Measurements from ENCODE around the gene REG1A.

The REG1A gene

GRCh38 chr2:79120194-79120713 lies at the start of gene REG1A:
REG1A (plus strand) TSS chr2:79120488; CDS start chr2:79120862, 374 bp downstream.
- no peak for DNase-seq

- no peak for DNase-seq
Measured at GRCh38 chr2:79071078-79071477, 49.2 kb upstream of the REG1A start.

DNA sequence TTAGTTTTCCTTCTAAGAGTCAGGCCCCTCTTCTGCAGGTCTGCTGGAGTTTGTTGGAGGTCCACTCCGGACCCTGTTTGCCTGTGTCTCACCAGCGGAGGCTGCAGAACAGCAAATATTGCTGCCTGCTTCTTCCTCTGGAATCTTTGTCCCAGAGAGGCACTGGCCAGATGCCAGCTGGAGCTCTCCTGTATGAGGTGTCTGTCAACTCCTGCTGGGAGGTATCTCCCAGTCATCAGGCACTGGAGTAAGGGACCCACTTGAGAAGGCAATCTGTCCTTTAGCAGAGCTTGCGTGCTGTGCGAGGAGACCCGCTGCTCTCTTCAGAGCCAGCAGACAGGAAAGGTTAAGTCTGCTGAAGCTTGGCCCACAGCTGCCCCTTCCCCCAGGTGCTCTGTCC lies 37.3 kb upstream of the REG1A start:
- no peak for DNase-seq

DNA sequence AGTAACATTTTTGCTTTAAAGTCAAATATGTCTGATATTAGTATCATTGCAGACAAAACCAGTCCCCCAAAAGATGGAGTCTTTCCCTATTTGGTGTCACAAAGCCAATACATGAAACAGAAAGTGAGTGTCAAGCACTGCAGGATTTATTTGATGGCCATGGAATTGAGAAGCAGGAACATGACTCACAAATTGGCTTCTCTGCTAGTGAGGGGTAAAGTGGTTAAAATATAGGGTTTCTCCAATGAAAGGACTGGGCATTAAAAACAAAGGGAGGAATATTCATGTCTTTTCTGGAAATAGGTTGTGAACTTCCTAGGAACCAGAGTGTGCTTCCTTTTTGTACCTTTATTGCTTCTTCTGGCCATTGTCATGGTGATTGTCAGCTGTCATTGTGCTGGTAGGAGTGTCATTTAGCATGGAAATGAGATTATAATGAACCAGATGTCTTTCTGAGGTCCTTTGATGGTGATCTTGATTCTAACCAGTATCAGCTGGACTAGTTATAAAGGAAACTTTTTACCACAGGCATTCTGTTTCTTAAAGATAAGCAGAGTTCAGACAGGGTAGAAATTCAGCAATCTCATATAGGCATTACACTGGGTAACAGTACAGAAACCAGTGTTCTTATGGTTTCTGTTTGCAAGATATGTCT lies 36.6 kb upstream of the REG1A start:
- no peak for DNase-seq

- DNase-seq = no peak
Measured at GRCh38 chr2:79084495-79085135, 35.7 kb upstream of the REG1A start.

GRCh38 chr2:79085382-79085781 lies 34.9 kb upstream of the REG1A start:
- no peak for DNase-seq

GRCh38 chr2:79086255-79086654 lies 34.0 kb upstream of the REG1A start:
- DNase-seq = no peak

DNA sequence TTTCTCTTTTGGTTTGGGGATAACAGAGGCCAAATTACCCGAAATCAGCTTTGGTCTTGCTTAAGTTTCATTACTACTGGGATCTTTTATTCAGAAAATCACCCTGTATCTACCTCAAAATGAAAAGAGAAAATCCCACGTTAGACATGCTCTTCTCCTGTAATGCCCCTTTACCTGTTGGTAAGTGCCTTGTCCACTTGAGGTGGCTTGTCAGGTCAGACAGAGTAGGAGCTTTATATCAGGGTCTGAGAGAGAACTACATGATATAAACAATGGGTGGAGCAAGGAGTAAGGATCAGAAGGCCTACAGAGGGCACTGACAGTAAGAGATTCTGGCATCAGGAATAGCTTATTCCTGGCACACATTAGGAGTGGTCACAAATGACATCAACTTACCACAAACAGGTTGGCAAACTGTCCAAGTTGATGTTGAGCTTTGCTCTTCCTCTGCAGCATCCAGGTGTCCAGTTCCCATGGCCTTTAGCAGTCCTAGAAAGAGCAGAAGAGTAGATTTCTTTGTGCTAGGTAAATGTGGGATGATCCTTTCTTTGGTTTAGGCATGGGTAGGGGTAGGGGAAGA lies 32.4 kb upstream of the REG1A start, which contains the start of gene REG1B:
Gene REG1B, minus strand, starts transcription at position 209 of the 580 bp plus-strand sequence. CDS start 381 bp downstream, outside the sequence.
- DNase-seq = no peak

DNA sequence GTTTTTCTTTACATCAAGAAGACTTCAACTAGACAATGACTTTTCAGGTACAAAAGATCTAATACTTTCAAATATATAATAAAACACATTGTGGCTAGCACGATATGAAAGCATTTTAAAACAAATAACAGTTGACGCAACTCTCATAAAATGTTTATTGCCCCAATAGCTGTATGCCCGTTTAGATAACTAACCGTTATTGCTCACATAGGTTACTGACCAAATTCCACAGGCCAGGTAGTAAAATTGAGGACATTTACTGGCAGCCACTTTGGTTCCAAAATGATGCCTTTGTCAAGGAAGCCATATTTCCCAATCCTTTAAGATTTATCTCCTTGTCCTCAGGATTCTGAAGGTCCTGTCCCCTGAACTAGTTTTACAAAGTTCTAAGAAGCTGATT lies 29.6 kb upstream of the REG1A start:
- no peak for DNase-seq

- DNase-seq = no peak
Measured at GRCh38 chr2:79097843-79098242, 22.4 kb upstream of the REG1A start.

- no peak for DNase-seq
Measured at GRCh38 chr2:79099140-79099686, 21.1 kb upstream of the REG1A start.

DNA sequence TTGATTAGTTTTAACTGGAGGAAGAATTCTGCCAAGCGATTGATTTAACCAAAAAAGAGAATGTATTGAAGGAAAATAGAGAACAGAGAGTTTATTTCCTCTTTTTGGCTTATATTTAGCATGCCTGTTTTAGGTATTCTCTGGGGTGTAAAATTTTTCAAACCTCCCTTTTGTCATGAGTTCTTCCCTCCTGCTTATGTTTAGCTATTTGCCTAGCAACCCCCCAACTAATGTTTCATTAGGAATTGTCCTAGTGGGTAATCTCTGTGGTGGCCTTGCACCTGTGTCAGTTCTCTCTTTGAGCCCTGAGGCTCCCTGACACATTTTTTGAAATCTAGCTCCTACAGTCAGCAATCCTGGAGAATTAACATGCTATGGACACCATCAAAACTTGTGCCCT lies 20.0 kb upstream of the REG1A start:
- no peak for DNase-seq

DNA sequence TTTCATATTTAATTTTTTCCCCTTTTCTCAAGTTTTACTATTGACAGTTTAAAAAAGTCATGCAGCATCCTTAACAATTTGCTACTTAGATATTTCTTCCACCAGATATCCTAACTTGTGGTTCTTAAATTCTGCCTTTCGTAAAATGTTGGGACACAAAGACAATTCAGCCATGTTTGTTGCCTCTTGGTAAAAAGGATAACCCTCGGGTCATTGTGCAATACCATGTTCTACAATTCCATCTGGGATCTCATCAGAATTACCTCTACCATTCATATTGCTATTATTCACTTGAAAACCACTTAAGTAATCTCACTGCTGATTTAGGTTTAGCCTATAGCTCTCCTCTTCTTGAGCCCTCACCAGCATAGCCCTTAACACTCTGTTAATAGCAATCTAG lies 19.3 kb upstream of the REG1A start:
- no peak for DNase-seq

GRCh38 chr2:79103214-79103613 lies 17.1 kb upstream of the REG1A start:
- DNase-seq = no peak

DNA sequence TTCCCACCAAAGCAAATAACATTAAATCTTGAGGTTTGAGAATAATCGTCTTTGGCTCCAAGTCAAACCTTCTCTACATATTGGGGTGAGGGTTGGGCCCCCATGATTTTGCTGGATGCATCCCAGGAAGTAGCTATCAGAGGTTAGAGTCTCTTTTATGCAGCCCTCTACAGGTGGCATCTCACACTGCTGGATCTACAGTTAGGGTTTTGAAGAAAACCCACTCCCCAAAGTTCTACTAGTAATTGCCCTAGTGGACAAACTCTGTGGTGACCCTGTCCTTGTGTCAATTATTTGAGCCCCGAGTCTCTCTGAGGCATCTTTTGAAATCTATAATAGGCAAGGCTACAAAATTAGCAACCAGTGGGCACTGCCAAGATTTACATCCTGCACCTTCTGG lies 15.0 kb upstream of the REG1A start:
- DNase-seq = no peak

GRCh38 chr2:79112269-79112668 lies 8.0 kb upstream of the REG1A start:
- no peak for DNase-seq

GRCh38 chr2:79114797-79115494 lies 5.3 kb upstream of the REG1A start:
- no peak for DNase-seq

DNA sequence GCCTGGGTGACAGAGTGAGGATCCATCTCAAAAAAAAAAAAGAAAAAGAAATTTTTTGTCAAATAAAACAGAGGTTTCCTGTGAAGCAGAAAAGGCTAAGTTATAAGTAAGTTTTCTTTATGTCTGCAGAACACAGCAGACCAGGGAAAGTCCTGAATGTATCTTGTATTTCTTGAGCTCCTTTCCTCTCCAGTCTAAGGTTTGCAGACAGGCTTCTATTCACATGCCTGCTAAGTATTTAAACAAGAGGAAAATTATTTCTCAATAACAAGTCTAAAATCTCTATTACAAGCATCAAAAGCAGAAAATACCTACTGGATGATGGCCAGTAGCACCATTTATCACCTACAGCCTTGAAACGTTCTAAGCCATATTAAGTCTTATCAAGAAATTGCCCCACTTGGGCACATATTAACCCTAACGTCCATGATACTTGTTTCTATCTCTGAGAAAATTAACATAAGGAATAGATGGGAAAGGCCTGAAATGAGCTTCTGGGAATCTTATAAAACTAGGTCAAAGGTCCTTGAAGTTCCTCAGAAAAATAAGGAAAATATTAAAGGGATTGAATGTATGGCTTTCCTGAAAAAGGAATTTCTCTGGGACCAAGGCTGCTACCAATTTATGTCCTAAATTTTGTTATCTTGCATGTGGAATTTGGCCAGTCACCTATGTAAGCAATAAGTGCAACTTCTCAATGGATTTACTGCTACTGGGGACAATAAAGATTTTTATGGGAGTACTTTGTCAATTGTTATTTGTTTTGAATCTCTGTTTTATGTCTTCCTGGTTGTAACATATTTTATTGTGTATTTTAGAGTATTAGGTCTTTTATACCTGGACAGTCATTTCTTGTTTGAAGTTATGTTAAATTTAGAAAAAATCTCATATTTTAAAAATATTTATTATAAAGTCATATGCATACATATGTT lies 3.0 kb upstream of the REG1A start:
- no peak for DNase-seq

DNA sequence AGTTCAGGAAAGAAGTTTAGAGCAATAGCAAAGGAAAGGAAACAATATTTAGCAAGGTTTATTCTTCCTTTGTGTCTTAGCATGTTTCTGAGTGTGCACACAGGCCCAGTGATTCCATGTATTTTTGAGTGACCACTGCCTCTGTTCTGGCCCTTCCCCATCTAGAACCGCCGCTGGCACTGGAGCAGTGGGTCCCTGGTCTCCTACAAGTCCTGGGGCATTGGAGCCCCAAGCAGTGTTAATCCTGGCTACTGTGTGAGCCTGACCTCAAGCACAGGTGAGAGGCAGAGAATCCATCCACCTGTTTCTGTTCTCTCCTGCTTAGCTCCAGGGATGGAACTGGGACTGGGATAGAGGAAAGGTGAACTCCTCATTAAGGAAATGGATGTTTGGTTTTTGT lies 2.4 kb downstream of the REG1A start:
- DNase-seq = no peak

DNA sequence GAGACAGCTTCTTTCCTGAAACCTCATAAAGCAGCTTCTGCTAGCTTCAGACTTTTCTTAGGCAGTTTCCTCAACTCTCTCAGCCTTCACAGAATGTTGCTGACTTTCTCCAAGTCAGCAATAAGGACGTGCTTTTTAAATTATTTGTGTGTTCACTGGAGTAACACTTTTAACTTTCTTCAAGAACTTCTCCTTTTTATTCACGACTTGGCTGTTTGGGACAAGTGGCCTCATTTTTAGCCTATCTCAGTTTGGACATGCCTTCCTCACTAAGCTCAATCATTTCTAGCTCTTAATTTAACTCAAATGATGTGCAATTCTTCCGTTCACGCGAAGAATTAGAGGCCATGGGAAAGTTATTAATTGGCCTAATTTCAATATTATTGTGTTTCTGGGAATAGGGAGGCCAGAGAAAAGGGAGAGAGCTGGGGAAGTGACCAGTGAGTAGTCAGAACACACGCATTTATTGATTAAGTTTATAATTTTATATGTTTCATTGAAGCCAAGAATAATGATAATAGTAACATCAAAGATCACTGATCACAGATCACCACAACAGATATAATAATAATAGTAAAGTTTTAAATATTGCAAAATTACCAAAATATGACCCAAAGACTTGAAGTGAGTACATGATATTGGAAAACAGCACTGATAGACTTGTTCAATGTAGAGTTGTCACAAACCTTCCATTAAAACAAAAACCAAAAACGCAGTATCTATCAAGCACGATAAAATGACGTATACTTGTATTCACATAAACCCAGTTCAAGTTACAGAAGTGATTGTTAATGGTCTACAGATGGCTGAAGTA lies 4.8 kb downstream of the REG1A start:
- no peak for DNase-seq

DNA sequence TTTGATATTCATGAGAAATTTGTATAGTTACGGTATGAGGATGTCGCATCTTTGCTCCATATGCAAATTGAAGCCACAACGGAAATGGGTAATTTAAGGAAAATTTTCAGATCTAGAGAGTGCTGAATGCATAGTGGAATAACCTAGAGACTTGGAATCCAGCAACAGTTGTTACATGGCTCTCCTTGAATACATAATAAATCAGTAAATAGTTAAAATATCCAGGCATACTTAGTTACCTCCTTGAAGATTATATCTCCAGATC lies 5.4 kb downstream of the REG1A start:
- no peak for DNase-seq

DNA sequence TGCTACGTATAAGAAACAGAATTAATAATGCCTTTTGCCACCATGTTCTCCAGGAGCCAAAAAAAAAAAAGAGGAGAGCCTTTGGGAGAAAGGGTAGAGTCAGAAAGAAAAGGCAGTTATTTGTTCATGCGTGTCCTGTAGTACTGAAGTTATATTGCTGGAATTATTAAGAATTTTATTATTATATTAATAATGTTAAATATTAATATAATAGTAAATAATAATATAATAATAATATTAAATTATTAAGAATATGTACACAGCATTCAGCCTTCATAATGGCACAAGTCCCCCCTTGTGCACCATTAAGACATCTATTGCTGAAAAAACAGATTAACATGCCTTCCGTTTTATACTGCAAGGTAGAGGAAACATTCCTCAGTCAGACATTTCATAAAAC lies 8.1 kb downstream of the REG1A start:
- no peak for DNase-seq

Measured in KG1 (cell line).